Epithelial cell of proximal tubule (primary cell): ENCODE results near the gene PTH2R. TPM values are rescaled to one million over a fixed set of nuclear protein-coding genes. Genes with fewer than 3 reads are reported as not detected.
A peak's percentile ranks its signal among the peaks of the same experiment; 100 is the strongest.

Source experiments
- DNase-seq: peaks from one replicate; pipeline ENCODE4 v3.0.0-alpha.2; 2011; ENCODE audit warnings: low read depth
- H3K4me3 ChIP-seq: 2 replicates; pipeline ENCODE4 v1.5.1; 2011; ENCODE audit warnings: low read depth, mild to moderate bottlenecking, low read length
- CTCF ChIP-seq: conservative IDR thresholded peaks from 2 replicates; pipeline ENCODE4 v1.5.1; 2012; ENCODE audit warnings: low read depth, mild to moderate bottlenecking, low read length
- total RNA-seq: library from RNA; depleted of rRNA; stranded (reverse); fragments of >200 nt; gene quantifications from 2 replicates; pipeline ENCODE4 v1.2.3, GENCODE V29; 2015

Gene PTH2R
- total RNA-seq, 1 donor from 2014 or later = not detected

DNA sequence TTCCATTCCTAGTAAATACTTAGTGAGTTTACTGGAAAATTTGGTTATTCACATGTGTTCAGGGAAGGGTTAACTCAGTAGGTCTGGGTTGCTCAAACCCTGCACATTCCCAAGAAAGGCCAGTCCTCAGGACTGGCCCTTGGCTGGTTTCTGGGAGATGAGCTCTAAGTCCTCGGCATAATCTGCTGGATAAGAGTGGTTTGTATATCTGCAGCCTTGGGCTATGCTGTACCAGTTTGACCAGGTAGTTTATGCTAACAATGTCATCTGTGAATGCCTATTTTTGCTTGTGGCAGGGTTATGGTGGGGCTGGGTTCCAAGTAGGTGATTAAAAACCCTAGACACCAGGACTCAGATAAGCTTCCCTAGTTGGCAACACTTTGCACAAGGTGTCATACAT lies 7.4 kb upstream of the PTH2R start:
- DNase-seq = no peak
- no peak for TF ChIP-seq CTCF
- no peak overlapping the region for H3K4me3 ChIP-seq

DNA sequence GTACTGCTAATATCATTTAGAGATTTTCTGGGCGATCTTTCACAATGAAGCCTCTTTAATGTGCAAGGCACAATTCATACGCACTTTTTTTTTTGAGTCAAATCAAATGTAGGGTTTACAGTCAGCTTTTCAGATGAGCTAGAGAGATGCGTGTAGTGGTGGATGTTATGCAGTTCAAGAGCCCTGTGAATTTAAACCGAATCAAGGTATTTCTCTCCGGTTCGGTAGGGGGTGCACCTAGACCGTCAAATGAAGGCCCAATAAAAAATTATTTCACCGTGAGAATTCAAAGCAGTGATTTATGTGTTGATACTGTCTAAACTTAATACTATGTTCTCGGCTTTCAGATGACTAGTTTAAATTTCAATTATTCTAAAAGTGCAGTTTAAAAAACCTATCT lies 1.1 kb downstream of the PTH2R start:
- peak; percentile 72 for TF ChIP-seq CTCF
- H3K4me3 ChIP-seq = no peak overlapping the region
- no peak for DNase-seq

GRCh38 chr2:208413931-208414330 lies 7.3 kb downstream of the PTH2R start:
- TF ChIP-seq CTCF = no peak
- H3K4me3 ChIP-seq = no peak overlapping the region
- DNase-seq = no peak

- TF ChIP-seq CTCF = no peak
- H3K4me3 ChIP-seq = no peak overlapping the region
- DNase-seq = no peak
Measured at GRCh38 chr2:208415255-208415654, 8.7 kb downstream of the PTH2R start.

GRCh38 chr2:208415897-208416296 lies 9.3 kb downstream of the PTH2R start:
- no peak for TF ChIP-seq CTCF
- H3K4me3 ChIP-seq = no peak overlapping the region
- no peak for DNase-seq

- no peak for DNase-seq
- no peak for TF ChIP-seq CTCF
Measured at GRCh38 chr2:208426412-208427045, 19.9 kb downstream of the PTH2R start.

GRCh38 chr2:208437755-208438154 lies 31.2 kb downstream of the PTH2R start:
- H3K4me3 ChIP-seq = no peak overlapping the region
- DNase-seq = no peak
- no peak for TF ChIP-seq CTCF

More at GRCh38 chr2:208426412-208427045, 19.9 kb downstream of the PTH2R start:
- no peak overlapping the region for H3K4me3 ChIP-seq
